Suprapubic skin (tissue), 4 donors: ENCODE data around the gene SH3GLB1.

ENCODE experiments used
- EP300 ChIP-seq: sonication (generic); formaldehyde crosslinking; IDR thresholded peaks from one replicate; pipeline ENCODE4 v1.6.1; 2017; ENCODE audit warnings: antibody characterized with exemption
- POLR2AphosphoS5 ChIP-seq, 3 donors: sonication (generic); formaldehyde crosslinking; IDR thresholded peaks; one replicate each; pipeline ENCODE4 v1.6.1; 2017; ENCODE audit warnings: antibody characterized with exemption in 3 of 3
- TF ChIP-seq, protein P1 (sequence below), 2 donors: fragments of 200-600 bp in 1 of 2; fragments of 450-650 bp in 1 of 2; sonication (generic) in 1 of 2; IDR thresholded peaks; one replicate each; pipeline ENCODE4 v1.5.1; 2016 to 2019; ENCODE audit warnings: antibody characterized with exemption in 2 of 2, mild to moderate bottlenecking in 1 of 2, moderate library complexity in 1 of 2

GRCh38 chr1:86712088-86712860 lies 7.9 kb downstream of the SH3GLB1 start:
- TF ChIP-seq, protein P1, sequence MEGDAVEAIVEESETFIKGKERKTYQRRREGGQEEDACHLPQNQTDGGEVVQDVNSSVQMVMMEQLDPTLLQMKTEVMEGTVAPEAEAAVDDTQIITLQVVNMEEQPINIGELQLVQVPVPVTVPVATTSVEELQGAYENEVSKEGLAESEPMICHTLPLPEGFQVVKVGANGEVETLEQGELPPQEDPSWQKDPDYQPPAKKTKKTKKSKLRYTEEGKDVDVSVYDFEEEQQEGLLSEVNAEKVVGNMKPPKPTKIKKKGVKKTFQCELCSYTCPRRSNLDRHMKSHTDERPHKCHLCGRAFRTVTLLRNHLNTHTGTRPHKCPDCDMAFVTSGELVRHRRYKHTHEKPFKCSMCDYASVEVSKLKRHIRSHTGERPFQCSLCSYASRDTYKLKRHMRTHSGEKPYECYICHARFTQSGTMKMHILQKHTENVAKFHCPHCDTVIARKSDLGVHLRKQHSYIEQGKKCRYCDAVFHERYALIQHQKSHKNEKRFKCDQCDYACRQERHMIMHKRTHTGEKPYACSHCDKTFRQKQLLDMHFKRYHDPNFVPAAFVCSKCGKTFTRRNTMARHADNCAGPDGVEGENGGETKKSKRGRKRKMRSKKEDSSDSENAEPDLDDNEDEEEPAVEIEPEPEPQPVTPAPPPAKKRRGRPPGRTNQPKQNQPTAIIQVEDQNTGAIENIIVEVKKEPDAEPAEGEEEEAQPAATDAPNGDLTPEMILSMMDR (IDR thresholded peaks at IDR 0.05) = no peak
- no peak for TF ChIP-seq POLR2AphosphoS5 (IDR thresholded peaks at IDR 0.05)
- TF ChIP-seq EP300 = no peak
